OCI-LY1 (cell line): ENCODE data around the gene EEPD1.

Experiments
- H2AFZ ChIP-seq: fragments of 200-600 bp; sonication (generic), shearing (Covaris generic); 2 replicates; pipeline ENCODE4 v1.6.0; 2014; ENCODE audit warnings: antibody characterized with exemption, mild to moderate bottlenecking, low read length
- H3F3A ChIP-seq: fragments of 200-600 bp; sonication (generic), shearing (Covaris generic); 2 replicates; pipeline ENCODE4 v1.6.0; 2014; ENCODE audit warnings: mild to moderate bottlenecking, antibody characterized with exemption, low read length, moderate library complexity; ENCODE audit not compliant: insufficient read depth
- H3K27ac ChIP-seq: fragments of 200-600 bp; sonication (generic); 2 replicates; pipeline ENCODE4 v1.5.1; 2014; ENCODE audit warnings: low read length, mixed run types, mild to moderate bottlenecking, low read depth; ENCODE audit not compliant: poor library complexity, severe bottlenecking
- H3K27me3 ChIP-seq: fragments of 200-600 bp; sonication (generic); 2 replicates; pipeline ENCODE4 v1.6.0; 2014; ENCODE audit warnings: antibody characterized with exemption, mild to moderate bottlenecking, low read length, moderate library complexity; ENCODE audit not compliant: insufficient read depth
- H3K36me3 ChIP-seq: fragments of 200-600 bp; sonication (generic); 2 replicates; pipeline ENCODE4 v1.6.1; 2014; ENCODE audit warnings: mild to moderate bottlenecking, antibody characterized with exemption, low read length, moderate library complexity, mixed read lengths; ENCODE audit not compliant: insufficient read depth
- H3K4me1 ChIP-seq: fragments of 200-600 bp; sonication (generic); 2 replicates; pipeline ENCODE4 v1.5.1; 2014; ENCODE audit warnings: mild to moderate bottlenecking, low read length, moderate library complexity; ENCODE audit not compliant: insufficient read depth, severe bottlenecking
- H3K4me2 ChIP-seq: fragments of 200-600 bp; sonication (generic), shearing (Covaris generic); 2 replicates; pipeline ENCODE4 v1.6.1; 2014; ENCODE audit warnings: low read length
- H3K4me3 ChIP-seq: fragments of 200-600 bp; sonication (generic); 2 replicates; pipeline ENCODE4 v1.5.1; 2014; ENCODE audit warnings: low read length, low read depth, mild to moderate bottlenecking, mixed read lengths; ENCODE audit not compliant: poor library complexity, severe bottlenecking
- H3K79me2 ChIP-seq: fragments of 200-600 bp; shearing (Covaris generic); 2 replicates; pipeline ENCODE4 v1.6.1; 2016; ENCODE audit warnings: mixed run types, low read length, mixed read lengths; ENCODE audit not compliant: insufficient read depth
- H3K9ac ChIP-seq: fragments of 200-600 bp; sonication (generic), shearing (Covaris generic); 2 replicates; pipeline ENCODE4 v1.6.1; 2014; ENCODE audit warnings: mild to moderate bottlenecking, low read length, mixed read lengths
- H3K9me2 ChIP-seq: fragments of 200-600 bp; sonication (generic), shearing (Covaris generic); 2 replicates; pipeline ENCODE4 v1.6.1; 2014; ENCODE audit warnings: low read depth, mild to moderate bottlenecking, low read length, mixed read lengths
- H3K9me3 ChIP-seq: fragments of 200-600 bp; shearing (Covaris generic); 2 replicates; pipeline ENCODE4 v1.6.1; 2014; ENCODE audit warnings: low read length, mixed read lengths
- H4K20me1 ChIP-seq: fragments of 200-600 bp; sonication (generic), shearing (Covaris generic); 2 replicates; pipeline ENCODE4 v1.6.0; 2016; ENCODE audit warnings: mild to moderate bottlenecking, low read length; ENCODE audit not compliant: insufficient read depth
- CTCF ChIP-seq: fragments of 200-600 bp; sonication (generic), shearing (Covaris generic); IDR thresholded peaks from 2 replicates; pipeline ENCODE4 v1.5.1; 2017; ENCODE audit warnings: mild to moderate bottlenecking, antibody characterized with exemption, low read length, moderate library complexity, mixed read lengths
- EZH2 ChIP-seq: fragments of 200-600 bp; sonication (generic), shearing (Covaris generic); IDR thresholded peaks from 2 replicates; pipeline ENCODE4 v1.8.0; 2017; ENCODE audit warnings: borderline replicate concordance, mixed run types, mild to moderate bottlenecking, antibody characterized with exemption, low read length, moderate library complexity, mixed read lengths

The EEPD1 gene

GRCh38 chr7:36208426-36208825, 55.4 kb downstream of the EEPD1 start:
- H2AFZ ChIP-seq = no peak overlapping the region
- H3K9ac ChIP-seq = no peak overlapping the region
- H3K9me2 ChIP-seq = no peaks in the 10 kb centered on the region
- H4K20me1 ChIP-seq = no peaks in the 10 kb centered on the region
- H3K4me3 ChIP-seq = no peak overlapping the region
- TF ChIP-seq CTCF (no peak), EZH2 (no peak)
- no peaks in the 10 kb centered on the region for H3K36me3 ChIP-seq
- H3K79me2 ChIP-seq = no peaks in the 10 kb centered on the region
- no peaks in the 10 kb centered on the region for H3K27me3 ChIP-seq
- no peaks in the 10 kb centered on the region for H3F3A ChIP-seq
- H3K4me2 ChIP-seq = no peak overlapping the region
- H3K9me3 ChIP-seq = no peaks in the 10 kb centered on the region
- H3K27ac ChIP-seq = no peak overlapping the region
- H3K4me1 ChIP-seq = peaks cover 22% of the 10 kb centered on the region

DNA sequence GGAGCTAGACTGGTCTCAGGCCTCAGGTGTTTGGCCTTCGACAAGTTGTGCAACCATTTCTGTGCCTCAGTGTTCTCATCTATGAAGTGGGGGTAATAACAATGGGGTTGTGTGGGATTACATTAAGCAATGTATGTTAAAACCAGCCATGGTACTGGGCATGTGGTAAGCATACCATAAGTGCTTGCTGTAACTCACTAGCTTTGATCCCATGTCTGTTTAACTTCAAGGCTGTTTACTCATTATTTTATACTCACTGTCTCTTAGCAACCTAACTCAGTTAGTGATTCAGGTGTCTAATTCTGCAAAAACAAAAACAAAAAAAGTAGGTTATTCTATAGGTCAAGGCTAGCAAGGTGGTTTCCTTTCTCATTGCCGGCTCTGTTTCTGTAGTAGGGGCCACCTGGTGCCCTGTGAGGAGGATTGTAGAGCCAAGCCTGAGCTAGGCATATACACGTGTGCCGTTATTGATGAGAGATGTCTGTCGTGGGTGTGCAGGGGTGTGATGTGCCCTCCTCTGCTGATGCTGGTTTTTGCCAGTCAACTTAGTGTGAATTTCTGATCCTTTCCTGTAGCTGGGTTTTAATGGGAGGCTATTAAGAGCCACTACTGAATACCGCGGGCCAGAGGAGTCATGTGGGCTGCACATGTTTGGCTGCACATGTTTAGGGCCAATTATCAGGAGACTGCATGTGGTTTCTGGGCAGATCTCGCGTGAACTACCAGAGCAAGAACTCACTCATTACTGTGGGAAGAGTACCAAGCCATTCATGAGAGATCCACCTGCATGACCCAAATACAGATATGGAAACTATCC, 56.2 kb downstream of the EEPD1 start:
- Histone ChIP-seq H2AFZ (no peak overlapping the region), H3F3A (no peaks in the 10 kb centered on the region), H4K20me1 (no peaks in the 10 kb centered on the region), H3K79me2 (no peaks in the 10 kb centered on the region), H3K36me3 (no peaks in the 10 kb centered on the region), H3K4me1 (peaks cover 22% of the 10 kb centered on the region), H3K4me3 (no peak overlapping the region), H3K4me2 (no peak overlapping the region), H3K9me3 (no peaks in the 10 kb centered on the region), H3K9ac (no peak overlapping the region), H3K9me2 (no peaks in the 10 kb centered on the region), H3K27me3 (no peaks in the 10 kb centered on the region), H3K27ac (no peak overlapping the region)
- TF ChIP-seq CTCF (no peak), EZH2 (no peak)

DNA sequence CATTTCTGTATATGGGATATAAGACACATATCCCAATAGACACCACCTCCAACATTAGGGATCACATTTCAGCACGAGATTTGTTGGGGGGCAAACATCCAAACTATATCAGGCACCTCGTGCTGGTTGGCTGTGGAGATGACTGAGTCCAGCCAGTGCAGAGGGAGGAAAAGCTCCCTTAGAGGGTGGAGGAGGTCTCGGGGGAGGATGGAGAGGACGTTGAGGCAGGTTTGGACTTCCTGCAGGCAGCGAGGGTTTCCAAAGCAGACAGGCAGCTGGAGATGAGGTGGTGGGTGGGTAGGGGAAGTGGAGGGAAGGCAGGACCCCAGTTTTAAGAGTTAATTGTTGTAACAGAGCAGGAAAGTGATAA, 56.7 kb downstream of the EEPD1 start:
- H3K36me3 ChIP-seq = no peaks in the 10 kb centered on the region
- H3K79me2 ChIP-seq = no peaks in the 10 kb centered on the region
- no peaks in the 10 kb centered on the region for H3K9me2 ChIP-seq
- H3K27ac ChIP-seq = no peak overlapping the region
- H3F3A ChIP-seq = no peaks in the 10 kb centered on the region
- no peak overlapping the region for H3K9ac ChIP-seq
- peaks cover 22% of the 10 kb centered on the region for H3K4me1 ChIP-seq
- H3K4me2 ChIP-seq = no peak overlapping the region
- TF ChIP-seq CTCF (no peak), EZH2 (no peak)
- no peaks in the 10 kb centered on the region for H3K9me3 ChIP-seq
- no peak overlapping the region for H2AFZ ChIP-seq
- H4K20me1 ChIP-seq = no peaks in the 10 kb centered on the region
- H3K4me3 ChIP-seq = no peak overlapping the region
- no peaks in the 10 kb centered on the region for H3K27me3 ChIP-seq
